Panc1 (cell line): ENCODE measurements around the gene HILPDA. TPM values are rescaled to one million over a fixed set of nuclear protein-coding genes. Genes with fewer than 3 reads are reported as not detected.

Experiments used
- ATAC-seq: fragments of 200-7000 bp; cut with Tn5 transposase; 2 replicates; pipeline ENCODE4 v1.9.1; 2020; ENCODE audit warnings: mild to moderate bottlenecking, moderate library complexity
- BruUV-seq: library from RNA; stranded (reverse); fragments of 400-500 nt; replicated peaks from 2 replicates; lab custom pipeline; 2021; lab: Mats Ljungman, UMichigan
- CTCF ChIA-PET: fragments of 300-600 bp; sonication (Branson Sonifier 250); formaldehyde crosslinking; loops from one replicate; lab custom pipeline; 2022; ENCODE audit warnings: antibody characterized with exemption; lab: Charles Lee
- POLR2A ChIA-PET: fragments of 300-600 bp; sonication (Branson Sonifier 250); formaldehyde crosslinking; loops from one replicate; lab custom pipeline; 2022; ENCODE audit warnings: antibody characterized with exemption; lab: Charles Lee
- DNase-seq: peaks from one replicate; pipeline ENCODE4 v3.0.0-alpha.2; 2010; ENCODE audit warnings: low read depth, low spot score
- H3K27ac ChIP-seq: 2 replicates; pipeline ENCODE4 v1.5.1; 2011; ENCODE audit warnings: mild to moderate bottlenecking, low read length, inconsistent platforms
- H3K27me3 ChIP-seq: fragments of 200-500 bp; sonication (Bioruptor generic); 2 replicates; pipeline ENCODE4 v1.6.0; 2014; ENCODE audit warnings: low read length, inconsistent platforms; ENCODE audit not compliant: control insufficient read depth, insufficient read depth
- H3K36me3 ChIP-seq: fragments of 200-500 bp; sonication (Bioruptor generic); 2 replicates; pipeline ENCODE4 v1.5.1; 2014; ENCODE audit warnings: inconsistent platforms, mild to moderate bottlenecking, low read length, moderate library complexity; ENCODE audit not compliant: control insufficient read depth, insufficient read depth
- H3K4me1 ChIP-seq: 2 replicates; pipeline ENCODE4 v1.5.1; 2011; ENCODE audit warnings: inconsistent platforms, mild to moderate bottlenecking, low read length, moderate library complexity; ENCODE audit not compliant: control insufficient read depth, insufficient read depth
- H3K4me3 ChIP-seq, 2 experiments: 2 replicates each; pipeline ENCODE4 v1.5.1; 2011 to 2012; ENCODE audit warnings: low read depth in 2 of 2, low read length in 2 of 2, mild to moderate bottlenecking in 2 of 2, inconsistent platforms in 1 of 2, moderate library complexity in 1 of 2
- H3K9me3 ChIP-seq: fragments of 200-500 bp; sonication (Bioruptor generic); 2 replicates; pipeline ENCODE4 v1.5.1; 2014; ENCODE audit warnings: low read depth, mild to moderate bottlenecking, inconsistent platforms, low read length, moderate library complexity; ENCODE audit not compliant: control insufficient read depth, insufficient read depth
- POLR2AphosphoS5 ChIP-seq: IDR thresholded peaks from 2 replicates; pipeline ENCODE4 v1.6.1; 2012; ENCODE audit warnings: mild to moderate bottlenecking, low read depth, low read length, moderate library complexity
- REST ChIP-seq, 2 experiments: IDR thresholded peaks; 2 replicates each; pipeline ENCODE4 v1.6.1; 2011 to 2012; ENCODE audit warnings: low read depth in 2 of 2, control low read depth in 1 of 2, low read length in 1 of 2, mild to moderate bottlenecking in 1 of 2, moderate library complexity in 1 of 2; ENCODE audit not compliant: insufficient read depth in 1 of 2
- SIN3A ChIP-seq: IDR thresholded peaks from 2 replicates; pipeline ENCODE4 v1.6.1; 2012; ENCODE audit warnings: low read depth, mild to moderate bottlenecking, low read length, moderate library complexity, borderline replicate concordance; ENCODE audit not compliant: insufficient read depth
- TCF7L2 ChIP-seq: IDR thresholded peaks from 2 replicates; pipeline ENCODE4 v1.6.1; 2011; ENCODE audit warnings: mild to moderate bottlenecking, low read depth, low read length, inconsistent platforms
- in situ Hi-C: cut with HindIII; loops from 2 replicates; pipeline ENCODE4 v1.10.0; 2016; ENCODE audit warnings: low sequenced_read_pairs, low pct_unique_long_range_greater_than_20kb
- intact Hi-C: fragments of 100-400 bp; cut with micrococcal nuclease; formaldehyde crosslinking; loops from one replicate; pipeline ENCODE4 v1.10.0; 2022; ENCODE audit not compliant: unreplicated experiment
- total RNA-seq: library from RNA; stranded (reverse); gene quantifications from one replicate; pipeline ENCODE4 v1.2.1, GENCODE V29; 2021; ENCODE audit not compliant: unreplicated experiment
- TF ChIP-seq, protein P1 (sequence below): fragments of 450-650 bp; IDR thresholded peaks from 2 replicates; pipeline ENCODE4 v1.5.1; 2017; ENCODE audit warnings: mild to moderate bottlenecking

HILPDA gene
- total RNA-seq, 1 experiment from 2014 or later, result 70.8 TPM

GRCh38 chr7:128417071-128417470 lies 38.6 kb upstream of the HILPDA start:
- in situ Hi-C loops (no loop called here), intact Hi-C loops (no loop called here)
- Histone ChIP-seq H3K27ac (no peak overlapping the region), H3K4me3 (no peak overlapping the region), H3K9me3 (no peaks in the 10 kb centered on the region), H3K36me3 (no peaks in the 10 kb centered on the region), H3K27me3 (no peaks in the 10 kb centered on the region), H3K4me1 (no peaks in the 10 kb centered on the region)
- DNase-seq, result no peak
- BruUV-seq, result no TSS peak
- ChIA-PET CTCF (interaction anchor here (0.9 to 1.0 kb wide), 2 partner anchors 10 to 29 kb away, joined by 3 to 4 read pairs; no protein-coding TSS in a partner anchor), POLR2A (no interaction called here)
- TF ChIP-seq, protein P1, sequence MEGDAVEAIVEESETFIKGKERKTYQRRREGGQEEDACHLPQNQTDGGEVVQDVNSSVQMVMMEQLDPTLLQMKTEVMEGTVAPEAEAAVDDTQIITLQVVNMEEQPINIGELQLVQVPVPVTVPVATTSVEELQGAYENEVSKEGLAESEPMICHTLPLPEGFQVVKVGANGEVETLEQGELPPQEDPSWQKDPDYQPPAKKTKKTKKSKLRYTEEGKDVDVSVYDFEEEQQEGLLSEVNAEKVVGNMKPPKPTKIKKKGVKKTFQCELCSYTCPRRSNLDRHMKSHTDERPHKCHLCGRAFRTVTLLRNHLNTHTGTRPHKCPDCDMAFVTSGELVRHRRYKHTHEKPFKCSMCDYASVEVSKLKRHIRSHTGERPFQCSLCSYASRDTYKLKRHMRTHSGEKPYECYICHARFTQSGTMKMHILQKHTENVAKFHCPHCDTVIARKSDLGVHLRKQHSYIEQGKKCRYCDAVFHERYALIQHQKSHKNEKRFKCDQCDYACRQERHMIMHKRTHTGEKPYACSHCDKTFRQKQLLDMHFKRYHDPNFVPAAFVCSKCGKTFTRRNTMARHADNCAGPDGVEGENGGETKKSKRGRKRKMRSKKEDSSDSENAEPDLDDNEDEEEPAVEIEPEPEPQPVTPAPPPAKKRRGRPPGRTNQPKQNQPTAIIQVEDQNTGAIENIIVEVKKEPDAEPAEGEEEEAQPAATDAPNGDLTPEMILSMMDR, result no peak
- TF ChIP-seq REST (IDR thresholded peaks at IDR 0.05; ENCODE audit: insufficient read depth in 1 of 2, low read depth in 2 of 2, low read length in 1 of 2) (no peak), SIN3A (no peak), TCF7L2 (no peak), POLR2AphosphoS5 (no peak)
- ATAC-seq, result no peak

DNA sequence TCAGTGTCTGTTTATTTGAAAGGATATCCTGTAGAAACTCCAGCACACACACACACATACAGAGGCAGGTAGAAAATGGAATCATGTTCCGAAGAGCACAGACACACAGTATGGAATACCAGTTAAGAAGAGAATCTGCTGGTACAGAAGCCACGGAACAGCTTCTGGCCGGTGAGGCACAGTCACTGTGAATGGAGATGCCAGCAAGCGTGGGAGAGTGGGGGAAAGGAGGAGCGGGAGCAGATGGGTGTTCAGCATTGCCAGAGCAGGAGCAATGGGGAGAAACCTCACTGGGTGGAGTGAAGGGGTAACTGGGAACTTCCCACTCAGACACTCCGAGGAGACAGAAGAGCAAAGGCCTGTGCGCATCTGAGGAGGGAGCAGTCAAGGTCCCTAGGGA lies 36.4 kb upstream of the HILPDA start:
- ChIA-PET POLR2A (no interaction called here), CTCF (interaction anchor here (0.5 kb wide), 1 partner anchor 23 kb away, joined by 5 read pairs; no protein-coding TSS in a partner anchor)
- Histone ChIP-seq H3K4me1 (no peaks in the 10 kb centered on the region), H3K9me3 (no peaks in the 10 kb centered on the region), H3K27ac (no peak overlapping the region), H3K4me3 (no peak overlapping the region), H3K27me3 (no peaks in the 10 kb centered on the region), H3K36me3 (no peaks in the 10 kb centered on the region)
- ATAC-seq, result no peak
- no peak for DNase-seq
- intact Hi-C loops, result no loop called here
- BruUV-seq, result no TSS peak
- no peak for TF ChIP-seq TCF7L2
- in situ Hi-C loops, result no loop called here

DNA sequence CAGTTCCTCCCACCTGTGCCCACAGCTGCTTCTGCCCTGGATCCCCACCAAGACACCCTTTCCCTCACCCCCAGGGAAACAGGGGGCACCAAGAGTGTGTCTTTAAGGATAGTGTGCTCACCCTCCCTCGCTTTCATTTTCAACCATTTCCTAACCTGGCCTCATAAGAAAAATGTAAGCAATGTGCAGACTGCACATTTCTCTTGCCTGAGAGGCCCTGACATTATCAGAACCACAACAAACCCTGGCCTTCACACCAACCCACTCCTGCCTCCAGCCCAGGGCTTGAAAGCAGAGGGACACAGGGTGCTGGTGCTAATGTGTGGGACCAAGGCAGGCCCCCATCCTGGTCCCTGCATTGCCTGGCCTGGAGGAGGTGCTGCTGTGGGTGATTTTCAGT lies 34.9 kb upstream of the HILPDA start:
- H3K27me3 ChIP-seq, result no peaks in the 10 kb centered on the region
- TF ChIP-seq REST (IDR thresholded peaks at IDR 0.05; ENCODE audit: insufficient read depth in 1 of 2, low read depth in 2 of 2, low read length in 1 of 2), result no peak
- TF ChIP-seq, protein P1, result no peak
- TF ChIP-seq SIN3A, result no peak
- no peak for TF ChIP-seq POLR2AphosphoS5
- no peak for TF ChIP-seq TCF7L2
- no peaks in the 10 kb centered on the region for H3K4me1 ChIP-seq
- in situ Hi-C loops, result no loop called here
- DNase-seq, result no peak
- ChIA-PET POLR2A (no interaction called here), CTCF (interaction anchor here (0.6 kb wide), 1 partner anchor 11 kb away, joined by 3 read pairs; the partner anchor contains the start of gene IMPDH1)
- no TSS peak for BruUV-seq
- no peak for ATAC-seq
- H3K36me3 ChIP-seq, result no peaks in the 10 kb centered on the region
- H3K27ac ChIP-seq, result no peak overlapping the region
- intact Hi-C loops, result no loop called here
- H3K4me3 ChIP-seq, result no peak overlapping the region
- H3K9me3 ChIP-seq, result no peaks in the 10 kb centered on the region
